Stimulated activated naive CD8-positive, alpha-beta T cell treated with anti-CD3 and anti-CD28 coated beads, Interleukin-15, Interleukin-2, amounts not matched to agents 100 ng/mL and 50 ng/mL, for 24 hours (primary cell): ENCODE measurements around the gene GRIK3.

ENCODE experiments used
- H3K27ac Mint-ChIP-seq: one replicate; pipeline ENCODE4 v1.8.0; 2021; ENCODE audit warnings: mild to moderate bottlenecking, mixed read lengths
- H3K27me3 Mint-ChIP-seq: one replicate; pipeline ENCODE4 v1.8.0; 2021; ENCODE audit warnings: mixed read lengths
- H3K36me3 Mint-ChIP-seq: one replicate; pipeline ENCODE4 v1.8.0; 2021; ENCODE audit warnings: low read depth, mixed read lengths
- H3K4me1 Mint-ChIP-seq: one replicate; pipeline ENCODE4 v1.8.0; 2021; ENCODE audit warnings: low read depth, mixed read lengths
- H3K4me3 Mint-ChIP-seq: one replicate; pipeline ENCODE4 v1.8.0; 2021; ENCODE audit warnings: mild to moderate bottlenecking, mixed read lengths
- H3K9me3 Mint-ChIP-seq: one replicate; pipeline ENCODE4 v1.8.0; 2021; ENCODE audit warnings: mixed read lengths

GRIK3 gene

DNA sequence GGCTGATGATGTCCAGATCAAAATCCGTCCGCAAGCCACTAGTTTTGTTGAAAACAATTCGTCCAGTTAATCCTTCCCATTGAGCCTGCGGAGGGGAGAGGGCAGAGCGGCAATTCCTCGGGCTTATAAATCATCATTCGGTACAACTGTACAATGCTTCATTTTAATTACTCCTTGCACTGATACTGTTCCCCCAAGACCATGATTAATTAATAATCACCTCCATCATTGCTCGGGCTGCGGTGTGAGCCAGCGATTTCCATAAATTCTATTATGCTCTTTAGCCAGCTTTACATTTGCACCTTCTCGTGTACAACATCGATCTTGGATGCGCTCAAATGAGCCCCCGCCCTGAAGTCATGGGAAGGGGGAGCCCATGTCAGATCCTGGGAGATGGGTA lies 180.7 kb downstream of the GRIK3 start:
- H3K27me3 Mint-ChIP-seq, result peaks cover 5% of the 10 kb centered on the region
- H3K36me3 Mint-ChIP-seq, result no peaks in the 10 kb centered on the region
- H3K4me1 Mint-ChIP-seq, result no peaks in the 10 kb centered on the region
- no peak overlapping the region for H3K27ac Mint-ChIP-seq
- H3K4me3 Mint-ChIP-seq, result no peak overlapping the region
- H3K9me3 Mint-ChIP-seq, result no peaks in the 10 kb centered on the region

DNA sequence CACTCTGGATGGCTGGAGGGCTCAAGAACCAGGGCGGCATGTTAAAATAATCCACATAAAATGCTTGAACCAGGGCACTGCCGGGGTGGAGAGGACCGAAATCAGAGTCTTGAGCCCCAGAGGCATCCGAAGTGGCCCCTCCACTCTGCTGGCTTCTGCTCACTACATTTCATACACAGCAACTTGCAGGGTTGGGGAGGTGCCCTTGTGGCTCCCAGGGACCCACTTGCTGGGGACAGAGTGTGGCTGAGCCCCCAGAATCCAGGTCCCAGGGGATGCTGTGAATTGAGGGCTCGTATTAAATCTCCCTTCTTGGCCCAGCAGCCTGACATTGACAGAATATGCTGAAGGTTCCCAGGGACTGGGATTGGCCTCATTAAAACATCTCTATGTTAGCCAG lies 181.7 kb downstream of the GRIK3 start:
- H3K36me3 Mint-ChIP-seq, result no peaks in the 10 kb centered on the region
- no peak overlapping the region for H3K4me3 Mint-ChIP-seq
- no peaks in the 10 kb centered on the region for H3K4me1 Mint-ChIP-seq
- peaks cover 9% of the 10 kb centered on the region for H3K27me3 Mint-ChIP-seq
- H3K27ac Mint-ChIP-seq, result no peak overlapping the region
- no peaks in the 10 kb centered on the region for H3K9me3 Mint-ChIP-seq

DNA sequence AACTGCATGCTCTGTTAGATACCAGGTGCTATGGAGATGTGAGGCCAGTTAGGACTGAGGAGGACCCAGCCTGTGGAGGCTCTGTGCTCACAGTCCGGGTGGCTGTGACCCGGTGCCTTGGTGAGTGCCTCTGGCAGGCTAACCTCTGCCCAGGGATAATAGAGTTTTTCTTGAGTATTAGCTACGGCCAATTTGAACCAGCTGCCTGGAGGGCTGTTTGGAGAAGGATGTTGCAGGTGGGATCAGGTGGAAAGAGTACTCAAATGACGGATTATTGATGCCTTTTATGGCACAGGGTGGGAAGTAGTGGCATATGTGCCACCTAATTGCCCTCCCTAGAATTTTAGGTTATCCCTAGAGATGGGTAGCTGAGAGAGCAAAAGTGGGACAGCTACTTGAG lies 182.7 kb downstream of the GRIK3 start:
- Mint-ChIP-seq H3K27ac (no peak overlapping the region), H3K4me3 (no peak overlapping the region)

GRCh38 chr1:36851087-36851486 lies 183.2 kb downstream of the GRIK3 start:
- Mint-ChIP-seq H3K27ac (no peak overlapping the region), H3K4me1 (no peaks in the 10 kb centered on the region), H3K36me3 (no peaks in the 10 kb centered on the region), H3K9me3 (no peaks in the 10 kb centered on the region), H3K27me3 (peaks cover 9% of the 10 kb centered on the region), H3K4me3 (no peak overlapping the region)

More for the DNA sequence above, 182.7 kb downstream of the GRIK3 start:
- no peaks in the 10 kb centered on the region for H3K36me3 Mint-ChIP-seq
- H3K27me3 Mint-ChIP-seq, result peaks cover 9% of the 10 kb centered on the region
- H3K9me3 Mint-ChIP-seq, result no peaks in the 10 kb centered on the region
- H3K4me1 Mint-ChIP-seq, result no peaks in the 10 kb centered on the region

DNA sequence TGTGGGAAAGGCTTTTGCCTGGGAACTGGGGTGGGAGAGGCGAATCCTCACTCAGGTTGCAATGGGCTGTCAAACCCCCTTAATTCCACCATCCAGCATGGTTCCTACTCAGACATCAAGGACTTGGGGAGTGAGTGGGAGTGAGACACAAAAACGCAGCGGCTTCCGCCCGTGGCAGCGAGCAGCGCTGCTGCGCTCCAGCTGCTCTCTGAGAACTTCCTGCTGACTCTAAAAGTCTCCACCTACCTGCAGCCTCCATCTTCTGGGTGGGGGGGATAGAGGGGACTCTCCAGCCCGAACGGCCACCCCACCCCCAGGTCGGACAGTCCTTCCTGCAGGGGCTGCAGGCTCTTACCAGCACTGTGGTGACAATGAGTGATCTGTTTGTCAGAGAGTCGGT lies 184.4 kb downstream of the GRIK3 start:
- Mint-ChIP-seq H3K4me1 (no peaks in the 10 kb centered on the region), H3K27ac (no peak overlapping the region), H3K36me3 (no peaks in the 10 kb centered on the region), H3K27me3 (peaks cover 9% of the 10 kb centered on the region), H3K4me3 (no peak overlapping the region), H3K9me3 (no peaks in the 10 kb centered on the region)

DNA sequence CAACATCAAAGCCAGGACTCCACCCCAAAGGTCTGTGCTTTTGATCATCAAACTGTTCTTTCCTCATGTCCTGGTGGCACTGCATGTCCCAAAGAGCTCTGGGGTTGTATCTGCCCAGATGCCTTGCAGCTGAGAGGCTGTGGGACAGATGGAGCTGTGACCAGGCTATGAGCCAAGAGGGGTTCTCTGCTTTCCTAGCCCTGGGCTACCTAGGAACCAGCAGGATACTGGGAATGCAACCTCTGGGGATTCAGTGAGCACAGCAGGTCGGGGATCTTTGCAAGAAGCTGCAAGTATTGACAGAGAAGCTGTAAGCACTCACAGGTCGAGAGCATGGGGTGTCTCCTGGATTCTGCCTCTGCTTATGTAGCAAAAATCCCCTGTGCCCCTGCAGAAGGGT lies 186.6 kb downstream of the GRIK3 start:
- Mint-ChIP-seq H3K27me3 (peaks cover 9% of the 10 kb centered on the region), H3K36me3 (no peaks in the 10 kb centered on the region), H3K9me3 (no peaks in the 10 kb centered on the region), H3K4me1 (no peaks in the 10 kb centered on the region), H3K4me3 (no peak overlapping the region), H3K27ac (no peak overlapping the region)

DNA sequence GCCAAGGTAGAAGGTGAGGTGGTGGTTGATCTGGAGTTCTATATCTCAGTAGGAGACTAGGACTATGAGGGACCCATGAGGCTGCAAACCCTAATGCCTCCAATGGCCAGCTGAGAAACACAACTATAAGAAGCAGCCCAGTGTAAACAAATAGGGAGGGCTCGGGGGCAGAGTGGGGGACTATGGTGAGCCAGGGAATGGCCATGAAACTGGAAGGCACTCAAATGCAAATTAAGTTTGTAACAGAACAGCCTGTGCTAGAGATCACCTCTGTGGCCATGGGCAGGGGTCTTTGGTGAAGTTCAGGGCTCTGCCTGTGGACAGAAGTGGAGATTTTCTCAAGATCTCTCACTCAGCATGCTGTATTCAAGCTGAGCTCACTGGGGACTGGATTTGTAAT lies 187.1 kb downstream of the GRIK3 start:
- peaks cover 9% of the 10 kb centered on the region for H3K27me3 Mint-ChIP-seq
- no peaks in the 10 kb centered on the region for H3K36me3 Mint-ChIP-seq
- H3K4me3 Mint-ChIP-seq, result no peak overlapping the region
- H3K27ac Mint-ChIP-seq, result no peak overlapping the region
- H3K4me1 Mint-ChIP-seq, result no peaks in the 10 kb centered on the region
- no peaks in the 10 kb centered on the region for H3K9me3 Mint-ChIP-seq

GRCh38 chr1:36846357-36846756 lies 188.0 kb downstream of the GRIK3 start:
- H3K9me3 Mint-ChIP-seq, result no peaks in the 10 kb centered on the region
- H3K27me3 Mint-ChIP-seq, result peaks cover 9% of the 10 kb centered on the region
- H3K4me1 Mint-ChIP-seq, result no peaks in the 10 kb centered on the region
- no peaks in the 10 kb centered on the region for H3K36me3 Mint-ChIP-seq
- H3K27ac Mint-ChIP-seq, result no peak overlapping the region
- no peak overlapping the region for H3K4me3 Mint-ChIP-seq

DNA sequence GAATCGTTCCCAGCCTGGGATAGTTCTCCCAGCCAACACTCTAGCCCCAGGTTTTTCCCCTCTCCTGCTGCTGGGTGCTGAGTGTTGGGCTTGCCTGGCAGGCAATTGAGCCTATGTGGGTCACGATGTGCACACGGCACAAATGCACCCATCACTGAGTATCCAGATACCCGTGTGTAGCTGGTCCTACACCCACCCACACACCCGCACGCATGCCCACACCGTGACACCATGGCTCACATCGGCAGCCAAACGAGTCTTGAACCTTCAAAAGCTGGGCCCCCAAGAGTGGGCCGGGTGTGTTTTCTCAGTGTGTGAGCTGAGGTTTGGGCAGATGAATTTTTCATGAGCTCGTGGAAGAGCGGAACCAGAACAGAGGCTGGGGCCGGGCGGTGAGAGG lies 188.5 kb downstream of the GRIK3 start:
- H3K4me1 Mint-ChIP-seq, result no peaks in the 10 kb centered on the region
- peaks cover 9% of the 10 kb centered on the region for H3K27me3 Mint-ChIP-seq
- H3K4me3 Mint-ChIP-seq, result no peak overlapping the region
- no peaks in the 10 kb centered on the region for H3K36me3 Mint-ChIP-seq
- no peak overlapping the region for H3K27ac Mint-ChIP-seq
- H3K9me3 Mint-ChIP-seq, result no peaks in the 10 kb centered on the region

DNA sequence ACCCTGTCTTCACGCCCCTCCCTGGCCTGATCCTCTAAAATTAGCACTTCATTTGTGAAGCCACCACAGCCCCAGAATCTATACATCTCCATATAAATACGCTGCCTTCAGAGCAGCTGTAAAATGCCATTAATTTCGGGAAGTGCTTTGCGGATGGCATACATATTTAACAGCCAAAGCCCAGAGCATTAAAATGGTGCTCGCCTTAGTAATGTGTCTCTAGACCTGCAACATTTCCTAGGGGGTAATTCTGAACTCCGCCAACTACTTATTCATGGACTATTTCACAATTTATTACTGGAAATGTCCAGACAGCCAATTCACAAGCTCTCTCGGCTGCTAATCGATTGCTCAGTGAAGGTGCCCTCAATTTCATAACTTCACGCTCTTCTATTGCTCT lies 189.4 kb downstream of the GRIK3 start:
- Mint-ChIP-seq H3K36me3 (no peaks in the 10 kb centered on the region), H3K4me3 (no peak overlapping the region)

GRCh38 chr1:36843906-36844610 lies 190.3 kb downstream of the GRIK3 start:
- Mint-ChIP-seq H3K4me3 (no peak overlapping the region), H3K27me3 (peaks cover 4% of the 10 kb centered on the region), H3K9me3 (no peaks in the 10 kb centered on the region), H3K36me3 (no peaks in the 10 kb centered on the region), H3K27ac (no peak overlapping the region), H3K4me1 (no peaks in the 10 kb centered on the region)

More for the DNA sequence above, 189.4 kb downstream of the GRIK3 start:
- Mint-ChIP-seq H3K4me1 (no peaks in the 10 kb centered on the region), H3K27ac (no peak overlapping the region), H3K27me3 (peaks cover 4% of the 10 kb centered on the region), H3K9me3 (no peaks in the 10 kb centered on the region)

DNA sequence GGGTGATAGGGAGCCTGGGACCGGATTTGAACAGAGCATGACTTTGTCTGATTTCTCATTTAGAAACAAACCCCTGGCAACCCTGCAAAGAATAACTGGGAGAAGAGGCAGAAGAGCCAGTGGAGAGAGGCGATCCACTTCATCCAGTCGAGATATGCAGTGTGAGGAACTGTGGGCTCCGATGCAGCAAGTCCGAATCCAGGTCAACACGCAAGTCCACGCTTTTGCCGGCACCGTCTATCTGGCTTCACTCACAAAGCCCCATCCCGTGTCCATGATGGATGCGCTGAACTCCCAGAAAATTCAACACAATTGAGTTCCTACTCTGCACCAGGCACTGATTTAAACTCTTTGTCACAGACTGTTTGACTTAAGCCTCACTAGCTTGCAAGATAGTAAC lies 191.3 kb downstream of the GRIK3 start:
- no peaks in the 10 kb centered on the region for H3K9me3 Mint-ChIP-seq
- no peaks in the 10 kb centered on the region for H3K36me3 Mint-ChIP-seq
- H3K27ac Mint-ChIP-seq, result no peak overlapping the region
- H3K27me3 Mint-ChIP-seq, result no peaks in the 10 kb centered on the region
- no peaks in the 10 kb centered on the region for H3K4me1 Mint-ChIP-seq
- no peak overlapping the region for H3K4me3 Mint-ChIP-seq

GRCh38 chr1:36842448-36842847 lies 191.9 kb downstream of the GRIK3 start:
- Mint-ChIP-seq H3K27me3 (no peaks in the 10 kb centered on the region), H3K9me3 (no peaks in the 10 kb centered on the region), H3K36me3 (no peaks in the 10 kb centered on the region), H3K27ac (no peak overlapping the region), H3K4me3 (no peak overlapping the region), H3K4me1 (no peaks in the 10 kb centered on the region)

DNA sequence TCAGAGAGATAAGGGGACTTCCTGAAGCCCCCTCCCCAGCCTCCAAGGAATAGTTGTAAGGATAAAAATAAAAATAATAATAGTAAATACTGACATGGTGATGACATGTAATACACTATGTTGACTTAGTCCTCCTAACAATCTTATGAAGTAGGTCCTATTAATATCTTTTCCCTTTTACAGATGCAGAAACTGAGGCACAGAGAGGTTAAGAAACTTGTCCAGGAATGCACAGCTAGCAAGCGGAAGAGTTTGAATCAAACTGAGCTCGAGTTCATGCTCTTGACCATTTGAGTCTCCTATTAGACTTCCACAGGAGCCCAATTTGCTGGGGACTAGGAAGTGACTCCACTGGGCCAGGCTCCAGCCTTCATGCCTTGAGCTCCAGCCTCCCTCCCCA lies 194.8 kb downstream of the GRIK3 start:
- H3K4me1 Mint-ChIP-seq, result no peaks in the 10 kb centered on the region
- H3K9me3 Mint-ChIP-seq, result no peaks in the 10 kb centered on the region
- no peaks in the 10 kb centered on the region for H3K36me3 Mint-ChIP-seq
- H3K4me3 Mint-ChIP-seq, result no peak overlapping the region
- H3K27ac Mint-ChIP-seq, result no peak overlapping the region
- no peaks in the 10 kb centered on the region for H3K27me3 Mint-ChIP-seq

DNA sequence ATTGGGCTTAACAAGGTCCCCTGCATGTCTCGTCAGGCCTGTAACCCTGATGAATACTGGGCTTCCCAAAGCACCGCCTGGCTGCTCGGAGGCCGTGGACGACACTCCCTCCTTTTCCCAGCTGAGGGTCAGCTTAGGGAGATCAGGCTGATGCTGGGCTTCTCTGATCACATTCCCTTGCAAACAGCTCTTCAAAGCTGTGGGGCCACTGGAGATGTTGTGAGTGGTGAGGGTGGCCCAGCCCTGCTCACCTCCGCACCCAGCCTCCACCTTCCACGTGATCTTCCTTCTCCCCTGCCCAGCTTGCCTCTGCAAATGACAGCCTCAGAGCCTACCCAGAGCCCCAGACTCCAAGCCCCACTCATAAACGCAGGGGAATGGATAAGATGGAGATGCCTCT lies 195.4 kb downstream of the GRIK3 start:
- Mint-ChIP-seq H3K9me3 (no peaks in the 10 kb centered on the region), H3K4me1 (no peaks in the 10 kb centered on the region), H3K4me3 (no peak overlapping the region), H3K27me3 (peaks cover under 1% of the 10 kb centered on the region), H3K27ac (no peak overlapping the region), H3K36me3 (no peaks in the 10 kb centered on the region)

GRCh38 chr1:36836916-36837315 lies 197.4 kb downstream of the GRIK3 start:
- Mint-ChIP-seq H3K4me3 (no peak overlapping the region), H3K9me3 (no peaks in the 10 kb centered on the region), H3K4me1 (no peaks in the 10 kb centered on the region), H3K36me3 (no peaks in the 10 kb centered on the region), H3K27me3 (peaks cover 5% of the 10 kb centered on the region), H3K27ac (no peak overlapping the region)
